ENCODE measurements around the gene CKAP2L.

The CKAP2L gene

GRCh38 chr2:112764071-112765044 is at the start of gene CKAP2L:
Gene CKAP2L (minus strand): TSS chr2:112764609. CDS start chr2:112764598, 11 bp downstream.
- DNase-seq (ENCODE audit: low read depth in 2 of 2) = peak; percentile 94

DNA sequence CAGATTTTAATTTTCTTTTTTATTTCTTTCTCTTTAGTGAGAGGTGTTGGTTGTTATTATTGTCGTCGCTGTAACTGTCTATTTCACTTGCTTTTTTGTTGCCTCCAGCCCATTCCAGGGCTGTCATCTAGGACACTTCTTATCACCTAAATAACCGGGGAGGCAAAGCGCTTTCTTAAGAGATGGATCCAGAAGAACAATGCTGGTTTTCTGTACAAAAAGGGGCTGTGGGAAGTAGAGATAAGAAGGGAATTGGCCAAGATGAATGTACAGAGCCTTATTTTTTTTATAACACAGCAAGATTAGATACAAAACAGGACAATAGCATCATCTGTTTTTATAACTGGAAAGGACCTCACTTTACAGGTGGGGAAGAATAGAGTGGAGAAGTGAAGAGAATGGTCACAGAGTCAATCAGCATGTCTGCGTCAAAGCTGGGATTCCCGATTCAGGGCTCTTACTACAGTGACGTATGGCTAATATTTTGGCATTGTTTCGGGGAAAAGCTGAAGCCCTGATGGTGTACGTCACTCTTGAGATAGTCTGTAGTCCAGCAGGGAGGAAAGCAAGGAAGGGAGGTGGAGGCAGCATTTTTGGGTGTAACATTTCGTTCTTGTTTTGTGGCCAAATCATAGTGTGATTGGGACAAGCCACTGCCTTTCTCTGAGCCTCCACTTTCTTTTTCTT is 49.0 kb upstream of the CKAP2L start:
- no peak for DNase-seq (ENCODE audit: low read depth in 2 of 2)

- no peak for DNase-seq (ENCODE audit: low read depth in 2 of 2)
Observed at GRCh38 chr2:112812318-112813267, 48.2 kb upstream of the CKAP2L start.

- DNase-seq (ENCODE audit: low read depth in 2 of 2) = no peak
Observed at GRCh38 chr2:112811841-112812306, 47.5 kb upstream of the CKAP2L start.

DNA sequence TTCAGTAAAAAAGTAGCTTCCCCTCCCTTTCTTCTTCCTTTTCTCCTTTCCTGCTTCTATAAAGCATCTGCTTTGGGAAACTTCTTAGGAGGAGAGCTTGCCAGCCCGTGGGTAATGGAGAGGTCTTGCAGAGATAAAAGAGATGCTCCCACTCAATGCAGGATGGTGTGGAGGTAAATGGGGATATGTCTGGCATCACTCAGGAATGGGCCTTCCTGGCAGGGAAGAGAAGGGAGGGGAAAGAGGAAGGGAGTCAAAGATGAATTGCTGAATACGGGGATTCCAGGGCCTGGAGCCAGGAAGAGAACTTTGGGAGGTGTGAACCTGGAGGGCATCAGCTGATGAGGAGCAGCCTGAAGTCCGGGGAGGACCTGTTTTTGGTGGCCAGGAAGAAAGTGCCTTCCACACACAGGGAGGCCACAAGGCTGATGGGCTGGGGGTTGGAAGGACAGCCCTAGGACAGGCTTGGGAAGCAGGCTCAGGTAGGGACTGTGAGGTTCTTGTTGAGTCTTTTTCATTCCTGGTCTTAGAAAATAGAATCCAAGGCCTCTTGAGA is 46.9 kb upstream of the CKAP2L start:
- no peak for DNase-seq (ENCODE audit: low read depth in 2 of 2)

DNA sequence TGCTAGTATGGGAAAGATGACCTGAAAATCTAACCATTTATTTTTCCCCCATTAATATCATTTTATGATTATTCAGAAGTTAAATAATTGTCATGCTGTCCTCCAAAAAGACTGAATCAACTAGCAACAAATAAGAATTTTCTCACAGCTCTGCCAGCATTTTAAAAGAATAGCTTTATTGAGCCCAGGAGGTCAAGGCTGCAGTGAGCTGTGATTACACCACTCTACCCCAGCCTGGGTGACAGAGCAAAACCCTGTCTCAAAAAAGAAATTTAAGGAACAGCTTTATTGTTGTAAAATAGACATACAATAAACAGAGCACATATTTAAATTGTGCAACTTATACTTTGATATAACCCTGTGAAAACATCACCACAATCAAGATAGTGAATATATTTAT is 44.7 kb upstream of the CKAP2L start:
- no peak for DNase-seq (ENCODE audit: low read depth in 2 of 2)

DNA sequence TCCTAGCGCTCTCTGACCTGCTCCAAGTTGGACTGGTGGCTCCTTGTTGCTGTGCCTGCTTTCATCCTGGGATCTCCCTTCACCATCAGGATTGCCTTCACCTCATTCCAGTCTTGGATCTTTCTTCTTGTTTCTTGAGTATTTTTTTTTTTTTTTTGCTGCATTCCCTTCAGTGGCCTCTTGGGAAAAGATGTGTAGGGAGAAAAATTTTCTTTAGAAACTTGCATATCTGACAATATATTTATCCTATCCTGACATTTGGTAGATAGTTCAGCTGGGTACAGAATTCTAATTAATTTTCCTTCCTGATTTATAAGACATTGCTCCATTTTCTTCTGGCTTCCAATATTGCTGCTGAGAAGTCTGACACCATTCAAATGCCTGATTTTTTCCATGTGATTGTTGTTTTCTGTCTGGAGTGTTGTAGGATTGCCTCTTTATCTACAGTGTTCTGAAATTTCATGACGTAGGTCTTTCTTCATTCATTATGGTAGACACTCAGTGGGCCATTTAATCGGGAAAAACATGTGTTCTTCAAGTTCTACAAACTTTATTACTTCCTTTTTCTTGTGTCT is 42.9 kb upstream of the CKAP2L start:
- no peak for DNase-seq (ENCODE audit: low read depth in 2 of 2)

DNA sequence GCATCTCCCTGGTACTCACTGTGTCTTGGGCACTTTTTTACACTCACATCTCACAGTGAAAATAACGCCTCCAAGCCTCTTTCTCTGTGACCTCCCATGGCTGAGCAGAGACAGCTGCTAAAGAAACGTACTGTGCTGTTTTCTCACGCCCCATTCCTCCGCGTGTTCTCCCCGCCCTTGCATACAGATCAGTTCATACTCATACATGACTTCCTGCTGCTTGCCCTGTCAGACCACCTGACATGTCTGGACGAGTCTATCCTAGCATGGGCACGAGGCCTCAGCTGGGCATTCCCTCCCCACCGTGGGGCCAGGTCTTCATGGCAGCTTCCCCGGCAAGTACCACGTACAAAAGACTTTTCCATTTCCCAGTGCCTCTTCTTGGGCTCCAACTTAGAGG is 41.1 kb upstream of the CKAP2L start:
- no peak for DNase-seq (ENCODE audit: low read depth in 2 of 2)

DNA sequence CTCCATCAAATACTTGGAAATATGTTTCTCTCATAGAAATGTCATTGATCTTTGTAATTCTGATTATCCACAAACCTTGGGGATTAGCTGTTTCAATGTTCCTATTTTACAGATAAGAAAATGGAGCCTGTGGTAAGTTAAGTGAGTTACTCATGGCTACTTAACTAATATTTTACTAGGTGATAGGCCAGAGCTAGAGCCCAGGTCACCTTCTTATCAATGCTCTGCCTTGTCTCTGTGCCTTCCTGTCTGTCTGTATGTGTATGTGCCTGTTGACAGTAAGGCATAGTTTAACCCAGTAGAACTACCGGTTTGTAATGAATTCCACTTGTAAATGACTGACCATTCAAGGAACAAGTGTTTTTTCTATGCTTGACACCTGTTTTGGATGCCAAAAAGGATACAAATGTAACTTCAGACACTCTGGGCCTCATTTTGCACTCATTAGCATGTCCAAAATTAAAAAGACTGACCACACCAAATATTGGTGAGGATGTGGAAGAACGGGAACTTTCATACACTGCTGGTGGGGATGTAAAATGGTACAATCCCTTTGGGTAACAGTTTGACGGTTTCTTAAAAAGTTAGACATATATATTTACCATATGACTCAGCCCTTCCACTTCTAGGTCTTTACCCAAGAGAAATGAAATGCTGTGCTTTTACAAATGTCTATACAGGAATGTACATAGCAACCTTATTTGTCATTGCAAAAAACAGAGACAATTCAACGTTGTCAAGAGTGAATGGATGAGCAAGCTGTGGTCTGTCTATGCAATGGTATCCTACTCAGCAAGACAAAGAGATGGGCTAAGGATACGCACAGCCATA is 39.5 kb upstream of the CKAP2L start:
- no peak for DNase-seq (ENCODE audit: low read depth in 2 of 2)

DNA sequence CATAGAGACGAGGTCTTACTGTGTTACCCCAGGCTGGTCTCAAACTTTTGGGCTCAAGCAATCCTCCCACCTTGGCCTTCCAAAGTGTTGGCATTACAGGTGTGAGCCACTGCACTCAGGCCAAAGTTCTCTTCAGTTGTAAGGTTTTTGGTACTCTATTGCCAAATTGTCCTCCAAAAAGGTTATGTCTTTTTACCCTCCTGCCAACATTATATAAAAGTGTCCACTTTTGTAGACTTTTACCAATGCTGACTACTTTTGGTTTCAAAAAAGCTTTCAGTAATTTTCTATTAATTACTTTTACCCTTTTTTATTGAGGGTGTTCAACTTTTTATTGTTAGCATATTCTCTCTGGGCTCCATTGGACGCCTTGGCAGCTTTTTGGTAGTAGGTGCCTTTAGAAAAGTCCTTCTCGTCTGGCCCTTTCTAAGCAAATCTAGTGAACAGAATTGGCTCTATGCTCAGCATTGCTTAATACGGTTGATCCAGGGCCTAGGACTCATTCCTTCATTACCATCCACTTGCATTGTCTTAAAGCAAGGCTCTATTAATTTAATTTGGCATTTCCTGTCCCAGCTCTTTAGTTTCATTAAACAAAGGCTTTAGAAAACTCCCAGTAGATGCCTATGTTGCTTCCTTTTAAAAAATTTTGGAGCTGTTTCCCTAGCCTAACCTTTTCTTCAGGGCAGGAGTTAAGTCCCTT is 36.6 kb upstream of the CKAP2L start:
- no peak for DNase-seq (ENCODE audit: low read depth in 2 of 2)

DNA sequence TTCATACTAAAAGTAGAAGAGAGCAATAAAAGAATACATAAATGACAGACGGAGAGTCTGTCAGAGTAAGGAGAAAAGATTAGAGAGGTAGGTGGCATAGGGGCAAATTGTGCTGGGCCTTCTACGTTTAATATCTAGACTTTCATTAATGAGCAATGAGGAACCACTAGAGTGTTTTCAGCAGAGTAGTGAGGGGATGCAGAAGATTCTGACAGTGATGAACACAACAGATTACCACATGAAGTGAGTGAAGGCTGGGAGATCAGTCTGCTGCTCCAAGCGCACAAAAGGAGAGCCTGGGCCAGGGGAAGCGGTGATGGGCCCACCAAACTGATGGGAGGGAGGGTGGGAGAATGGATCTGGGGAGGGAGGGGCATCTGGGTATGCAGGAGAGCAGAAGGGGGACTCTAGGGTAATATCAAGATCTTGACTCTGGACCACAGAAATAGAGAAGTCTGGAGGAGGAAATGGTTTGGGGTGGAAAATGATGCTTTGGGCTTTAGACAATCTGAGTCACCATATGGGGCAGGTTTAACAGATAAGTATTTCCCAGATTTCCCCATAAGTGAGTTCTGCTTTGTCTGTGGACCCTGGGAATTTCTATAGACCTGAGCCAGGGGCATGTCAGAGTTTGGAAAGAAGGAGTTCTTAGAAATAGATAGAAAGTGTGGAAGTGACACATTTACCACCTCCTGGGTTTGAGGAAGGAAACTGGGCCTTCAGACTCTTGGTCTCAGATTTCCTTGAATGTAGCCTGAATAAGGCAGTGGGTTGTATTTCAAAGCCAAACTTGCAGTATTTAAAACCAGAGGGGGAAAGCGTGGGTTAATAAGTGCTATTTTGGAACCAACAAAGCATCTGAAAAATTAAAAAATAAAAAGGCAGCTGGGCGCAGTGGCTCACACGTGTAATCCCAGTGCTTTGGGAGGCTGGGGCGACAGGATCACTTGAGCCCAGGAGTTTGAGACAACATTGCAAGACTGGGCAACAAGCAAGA is 34.9 kb upstream of the CKAP2L start:
- DNase-seq (ENCODE audit: low read depth in 2 of 2) = no peak

DNA sequence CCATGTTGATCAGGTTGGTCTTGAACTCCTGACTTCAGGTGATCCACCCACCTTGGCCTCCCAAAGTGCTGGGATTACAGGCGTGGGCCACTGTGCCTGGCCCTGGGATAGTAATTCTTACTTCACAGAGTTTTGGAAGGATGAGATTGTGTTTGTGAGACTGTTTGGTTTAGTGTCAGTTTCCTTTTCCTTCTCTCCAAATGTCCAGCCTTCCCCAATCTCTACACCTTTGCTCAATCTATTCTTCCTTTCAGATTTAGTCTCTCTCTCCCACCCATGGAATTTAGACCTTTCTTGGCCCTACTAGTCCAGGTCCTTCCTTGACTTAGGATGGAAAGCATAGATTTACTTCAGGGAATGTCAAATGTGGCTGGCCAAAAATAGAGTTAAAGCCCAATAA is 32.1 kb upstream of the CKAP2L start:
- no peak for DNase-seq (ENCODE audit: low read depth in 2 of 2)

GRCh38 chr2:112795774-112796173 is 31.4 kb upstream of the CKAP2L start:
- DNase-seq (ENCODE audit: low read depth in 2 of 2) = no peak

DNA sequence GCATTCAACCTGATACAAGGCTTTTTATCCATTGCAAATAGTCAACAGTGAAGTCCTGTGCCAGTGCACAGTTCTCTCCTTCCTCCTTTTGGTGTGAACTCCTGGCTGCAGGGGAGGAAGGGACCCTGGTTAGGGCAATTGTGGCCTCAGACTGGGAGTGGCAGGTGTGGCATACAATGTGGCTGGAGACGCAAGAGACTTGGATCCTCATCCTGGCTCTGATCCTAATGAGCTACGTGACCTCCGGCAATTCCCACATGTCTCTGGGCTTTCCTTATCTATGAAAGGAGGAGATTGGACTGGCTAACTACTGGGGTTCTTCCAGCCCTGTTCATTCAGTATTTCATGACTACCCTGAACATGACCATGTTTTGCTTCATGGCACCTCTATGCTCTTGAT is 30.4 kb upstream of the CKAP2L start:
- no peak for DNase-seq (ENCODE audit: low read depth in 2 of 2)

GRCh38 chr2:112794131-112794733 is 29.8 kb upstream of the CKAP2L start:
- DNase-seq (ENCODE audit: low read depth in 2 of 2) = no peak

GRCh38 chr2:112793449-112793978 is 29.1 kb upstream of the CKAP2L start:
- DNase-seq (ENCODE audit: low read depth in 2 of 2) = no peak

DNA sequence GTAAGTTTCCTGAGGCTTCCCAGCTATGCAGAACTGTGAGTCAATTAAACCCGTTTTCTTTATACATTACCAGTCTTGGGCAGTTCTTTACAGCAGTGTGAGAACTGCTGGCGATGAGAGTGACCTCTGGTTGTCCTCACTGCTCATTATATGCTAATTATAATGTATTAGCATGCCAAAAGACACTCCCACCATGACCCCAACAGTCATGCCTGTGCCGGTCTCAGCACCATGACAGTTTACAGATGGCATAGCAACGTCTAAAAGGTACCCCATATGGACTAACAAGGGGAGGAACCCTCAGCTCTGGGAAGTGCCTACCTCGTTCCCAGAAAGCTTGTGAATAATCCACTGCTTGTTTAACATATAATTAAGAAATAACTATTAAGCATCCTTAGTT is 28.0 kb upstream of the CKAP2L start:
- DNase-seq (ENCODE audit: low read depth in 2 of 2) = no peak
